Ramos (cell line): ENCODE measurements around the gene COPE.
"Not testable (repeated sequence)": the region's sequence is repeated elsewhere in the genome, so short reads cannot be mapped to it uniquely, and the experiment has no call there.

Source experiments
- in situ Hi-C: fragments of 300-500 bp; cut with MboI; formaldehyde crosslinking; loops from one replicate; pipeline ENCODE4 v1.14.3; 2022; ENCODE audit warnings: low sequenced_read_pairs; ENCODE audit not compliant: unreplicated experiment

Gene COPE

DNA sequence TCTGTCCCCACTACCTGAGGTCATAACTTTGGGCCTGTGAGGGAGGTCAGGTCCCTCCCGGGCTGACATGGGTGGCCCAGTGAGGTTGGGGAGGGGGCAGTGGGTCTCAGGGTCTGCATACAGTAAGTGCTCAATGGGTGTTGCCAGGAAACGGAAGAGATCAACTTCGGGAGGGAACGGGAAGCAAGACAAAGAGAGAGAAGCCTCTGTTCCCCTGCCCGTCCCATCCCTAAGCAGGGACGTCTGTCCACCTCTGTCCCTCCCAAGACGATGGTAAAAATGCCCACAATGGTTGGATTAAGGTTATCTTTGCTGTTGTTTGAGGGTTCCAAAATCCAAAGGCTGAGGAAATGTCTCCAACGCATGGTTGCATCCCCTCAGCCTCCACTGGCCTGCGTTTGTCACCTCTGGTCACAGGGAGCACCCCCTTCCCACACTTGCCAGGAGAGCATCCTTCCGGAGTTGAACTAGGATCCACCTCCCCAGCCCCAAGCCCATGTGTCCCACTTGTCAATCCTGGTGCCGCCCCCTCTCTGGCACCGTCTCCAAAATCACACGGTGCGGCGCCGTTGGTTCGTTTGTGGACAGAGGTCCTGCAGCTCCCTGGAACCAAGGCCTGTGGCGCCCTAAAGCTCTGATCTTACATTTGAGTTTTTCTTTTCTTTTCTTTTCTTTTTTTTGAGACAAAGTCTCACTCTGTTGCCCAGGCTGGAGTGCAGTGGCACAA, 22.6 kb upstream of the COPE start:
- in situ Hi-C loops, result no loop called here

DNA sequence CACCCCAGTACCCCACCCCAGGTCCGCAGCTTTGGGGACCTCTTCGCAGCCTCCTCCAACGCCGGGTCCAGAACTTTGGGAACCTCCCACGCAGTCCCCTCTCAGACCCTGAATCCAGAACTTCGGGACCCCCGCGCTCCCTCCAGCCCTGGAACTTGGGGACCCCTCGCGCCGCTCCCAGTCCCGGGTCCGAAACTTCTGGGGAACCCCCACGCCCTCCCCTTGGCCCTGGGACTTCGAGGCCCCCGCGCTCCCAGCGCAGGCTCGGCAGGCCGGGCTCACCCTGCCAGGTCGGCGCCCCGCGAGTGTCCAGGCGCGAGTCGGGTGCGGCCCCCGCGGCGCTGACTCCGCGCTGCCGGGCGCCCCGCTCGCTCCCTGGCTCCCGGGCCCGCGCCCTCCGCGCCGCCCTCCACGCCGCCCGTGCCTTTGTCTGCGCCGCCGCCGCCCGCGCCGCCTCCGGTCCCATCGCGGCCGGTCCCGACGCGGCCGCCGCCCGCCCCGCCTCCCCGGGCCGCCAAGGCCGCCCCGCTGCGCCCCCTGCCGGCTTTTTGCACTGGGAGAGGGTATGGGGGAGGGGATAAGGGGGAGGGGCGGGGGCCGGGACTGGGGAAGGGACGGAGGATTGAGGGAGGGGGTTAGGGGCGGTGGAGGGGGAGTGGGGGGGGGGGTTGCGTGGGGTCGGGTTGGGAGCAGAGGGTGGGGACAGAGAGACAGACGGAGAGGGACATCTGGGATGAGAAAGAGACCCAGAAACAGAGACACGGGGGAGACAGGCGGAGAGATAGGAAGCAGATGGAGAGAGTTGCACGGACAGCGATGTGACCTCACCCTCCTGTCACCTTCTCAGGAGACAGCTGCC, 21.8 kb upstream of the COPE start, which contains the start of gene HOMER3:
Gene HOMER3 (minus strand): TSS at position 449 of the 859 bp plus-strand sequence. CDS start 2,235 bp downstream, outside the sequence.
- in situ Hi-C loops, result no loop called here

DNA sequence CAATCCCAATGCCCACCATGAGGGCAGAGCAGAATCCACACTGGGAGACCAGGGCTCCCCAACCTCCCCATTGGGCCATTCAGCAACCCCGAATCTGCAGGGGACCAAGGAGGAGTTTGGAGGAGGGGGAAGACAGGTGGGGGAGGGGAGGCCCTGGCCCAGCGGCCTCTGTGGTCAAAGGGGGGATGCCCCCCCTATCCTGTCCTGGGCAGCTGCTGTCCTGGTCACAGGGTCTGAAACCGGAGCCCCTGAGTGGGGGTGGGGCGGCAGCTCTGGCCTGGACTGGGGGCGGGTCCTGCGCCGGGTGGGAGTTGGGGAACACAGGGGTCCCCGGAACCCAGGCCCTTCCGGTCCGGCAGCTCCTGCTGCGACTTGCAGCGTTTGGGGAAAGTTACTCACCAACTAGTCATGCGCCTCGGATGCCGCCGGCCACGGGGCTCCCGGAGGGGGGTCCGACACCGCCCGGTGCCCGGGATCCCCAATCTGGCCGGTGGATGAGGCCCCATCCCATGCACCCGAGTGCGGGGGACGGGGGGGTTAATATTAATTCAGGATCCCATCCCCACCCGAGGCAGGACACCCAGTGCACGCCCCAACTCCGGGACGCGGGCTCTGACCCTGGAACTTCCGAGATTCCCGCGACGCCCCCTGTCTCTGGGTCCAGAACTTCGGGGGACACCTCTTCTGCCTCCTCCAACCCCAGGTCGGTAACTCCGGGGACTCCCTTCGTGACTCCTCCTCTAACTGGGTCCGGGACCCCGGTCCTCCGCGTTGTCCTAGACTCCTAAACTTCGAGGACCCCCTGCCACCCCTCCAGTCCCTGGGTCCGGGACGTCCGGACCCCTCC, 21.0 kb upstream of the COPE start:
- in situ Hi-C loops, result no loop called here

DNA sequence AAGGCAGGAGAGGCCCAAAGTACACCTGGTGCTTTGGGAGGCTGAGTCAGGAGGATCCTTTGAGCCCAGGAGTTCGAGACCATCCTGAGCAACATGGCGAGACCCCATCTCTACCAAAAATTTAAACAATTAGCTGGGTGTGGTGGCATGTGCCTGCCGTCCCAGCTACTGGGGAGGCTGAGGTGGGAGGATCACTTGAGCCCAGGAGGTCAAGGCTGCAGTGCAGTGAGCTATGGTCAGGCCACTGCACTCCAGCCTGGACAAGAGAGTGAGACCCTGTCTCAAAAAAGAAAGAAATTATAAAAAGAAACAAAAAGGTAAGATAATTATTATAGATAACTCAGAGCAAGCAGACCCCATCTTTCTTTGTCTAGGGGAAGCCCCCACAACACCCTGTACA, 20.0 kb upstream of the COPE start:
- in situ Hi-C loops, result no loop called here

DNA sequence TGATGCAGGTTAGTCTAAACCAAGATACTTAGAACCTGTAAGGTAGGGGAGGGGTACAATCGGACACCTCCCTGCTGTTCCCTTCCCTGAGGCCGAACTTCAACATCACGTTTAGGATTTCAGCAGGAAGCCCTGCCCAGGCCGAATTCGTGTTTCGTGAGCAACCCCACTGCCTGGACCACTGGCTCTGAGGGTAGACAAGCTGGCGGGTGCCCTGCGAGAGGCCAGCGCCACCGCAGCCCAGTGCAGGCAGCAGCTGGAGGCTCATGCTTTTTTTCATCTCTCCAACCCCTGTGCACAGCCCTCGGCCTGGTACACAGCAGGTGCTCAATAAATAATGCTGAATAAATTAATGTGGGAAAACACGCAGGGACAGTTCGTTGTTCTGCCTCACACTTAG, 14.1 kb upstream of the COPE start:
- in situ Hi-C loops, result no loop called here

DNA sequence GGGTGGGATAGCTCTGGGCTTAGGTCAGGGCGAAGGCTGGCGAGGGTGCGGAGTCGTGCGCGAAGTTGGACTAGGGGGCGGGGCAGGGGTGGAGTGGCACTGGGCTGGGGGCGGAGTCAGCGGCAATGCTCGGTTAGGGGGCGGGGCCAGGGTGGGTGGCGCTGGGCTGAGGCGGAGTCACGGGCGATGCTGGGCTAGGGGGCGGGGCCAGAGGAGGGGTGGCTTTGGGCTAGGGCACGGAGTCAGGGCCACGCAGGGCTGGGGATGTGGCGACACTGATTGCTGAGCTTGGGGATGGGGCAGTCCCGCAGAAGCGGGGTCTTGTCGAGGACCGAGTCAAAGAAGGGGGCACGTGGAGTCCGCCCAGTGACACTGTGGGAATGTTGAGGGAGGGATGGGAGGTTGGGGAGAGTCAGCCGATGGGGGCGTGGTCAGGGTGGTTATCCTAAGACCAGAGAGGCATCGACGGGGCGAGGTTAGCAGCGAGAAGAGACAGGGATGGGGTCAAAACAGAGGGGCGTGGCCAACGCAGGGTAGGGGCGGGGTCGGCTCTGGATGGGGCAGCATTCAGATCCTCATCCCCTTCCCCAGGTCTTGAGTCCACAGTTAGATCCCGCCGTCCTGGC, 13.1 kb upstream of the COPE start:
- in situ Hi-C loops, result no loop called here

DNA sequence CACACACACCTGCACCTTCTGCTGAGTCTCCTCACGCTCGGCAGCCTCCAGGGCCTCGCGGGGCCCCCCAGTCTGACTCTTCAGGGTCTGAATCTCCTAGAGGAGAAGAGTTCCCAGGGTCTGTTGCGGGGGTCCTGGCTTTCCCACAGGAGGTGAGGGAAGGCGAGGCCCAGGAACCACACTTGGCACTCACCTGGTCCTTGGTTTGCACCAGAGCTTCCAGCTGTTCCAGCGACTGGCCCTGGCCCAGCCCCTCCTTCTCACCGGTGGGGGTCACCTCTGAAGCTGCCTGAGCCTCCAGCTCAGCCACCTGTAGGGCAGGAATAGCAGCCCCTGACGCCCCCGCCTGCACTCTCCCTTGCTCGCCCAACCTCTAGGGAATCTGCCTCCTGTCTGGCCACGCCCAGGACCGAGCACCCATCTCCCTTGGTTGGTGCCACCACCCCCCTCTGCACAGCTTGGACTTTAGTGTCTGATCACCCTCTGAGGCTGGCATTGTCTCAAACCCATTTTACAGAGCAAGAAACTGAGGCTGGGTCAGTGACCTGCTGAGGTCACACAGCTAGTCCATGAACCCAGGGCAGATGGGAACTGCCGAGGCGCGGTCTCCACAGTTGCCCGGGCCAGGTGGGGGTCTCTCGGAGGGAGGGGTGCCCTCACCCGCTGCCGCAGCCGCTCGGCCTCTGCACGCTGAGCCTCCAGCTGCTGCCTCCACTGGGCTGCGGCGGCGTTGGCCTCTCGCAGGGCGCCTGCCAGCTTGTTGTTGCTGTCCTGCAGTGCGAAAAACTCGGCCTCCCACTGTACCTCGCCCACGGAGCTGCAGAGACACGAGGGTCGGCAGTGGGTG, 12.4 kb upstream of the COPE start:
- in situ Hi-C loops, result no loop called here

DNA sequence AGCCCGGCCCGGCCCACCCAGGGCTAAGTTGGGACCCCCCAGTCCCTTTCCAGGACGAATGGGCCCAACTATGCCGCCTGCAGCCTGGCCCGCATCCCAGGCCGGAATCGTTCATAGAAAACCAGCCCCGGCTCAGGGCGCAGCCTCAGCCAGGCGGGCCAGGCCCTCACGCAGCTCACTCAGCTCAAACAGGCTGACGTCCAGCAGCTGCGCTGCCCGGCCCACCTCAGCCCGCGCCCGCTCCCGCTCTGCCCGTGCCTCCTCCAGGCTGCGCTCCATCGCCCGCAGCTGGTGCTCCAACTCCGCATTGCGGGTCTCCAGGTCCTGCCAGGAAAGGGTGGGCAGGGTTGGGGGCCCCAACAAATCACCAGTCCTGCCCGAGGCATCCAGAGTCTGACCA, 10.1 kb upstream of the COPE start:
- in situ Hi-C loops, result no loop called here

DNA sequence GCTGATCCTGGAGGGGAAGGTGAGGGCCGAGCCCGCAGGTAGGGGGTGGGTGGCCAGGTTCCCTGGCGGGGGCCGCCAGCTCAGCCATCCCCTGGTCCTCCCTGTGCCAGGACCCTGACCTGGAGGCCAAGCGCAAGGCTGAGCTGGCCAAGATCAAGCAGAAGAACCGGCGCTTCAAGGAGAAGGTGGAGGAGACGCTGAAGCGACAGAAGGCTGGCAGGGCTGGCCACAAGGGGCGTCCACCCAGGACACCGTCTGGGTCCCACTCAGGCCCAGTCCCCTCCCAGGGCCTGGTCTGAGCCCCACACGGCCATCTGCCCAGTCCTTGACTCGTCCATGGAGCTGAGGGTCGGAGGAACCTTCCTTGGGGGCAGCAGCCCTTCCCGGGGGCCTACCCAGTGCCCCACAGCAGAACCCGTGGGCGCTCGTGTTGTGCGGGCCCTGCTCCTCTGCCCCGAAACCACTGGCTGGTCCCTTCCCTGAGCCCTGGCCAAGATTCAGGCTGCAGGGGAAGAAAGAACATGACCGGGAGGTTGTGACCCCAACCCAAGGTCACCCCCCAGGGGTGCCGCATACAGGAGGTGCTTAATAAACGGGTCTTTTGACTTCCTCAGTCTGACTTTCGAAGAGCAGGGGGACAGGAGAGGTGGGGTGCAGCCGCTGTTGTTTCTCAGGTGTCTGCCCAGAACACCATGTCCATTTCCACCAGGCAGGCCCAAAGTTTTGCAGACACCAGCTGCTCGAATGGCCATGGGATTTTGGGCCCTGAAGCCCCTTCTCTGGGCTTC, 9.0 kb upstream of the COPE start:
- in situ Hi-C loops, result no loop called here

DNA sequence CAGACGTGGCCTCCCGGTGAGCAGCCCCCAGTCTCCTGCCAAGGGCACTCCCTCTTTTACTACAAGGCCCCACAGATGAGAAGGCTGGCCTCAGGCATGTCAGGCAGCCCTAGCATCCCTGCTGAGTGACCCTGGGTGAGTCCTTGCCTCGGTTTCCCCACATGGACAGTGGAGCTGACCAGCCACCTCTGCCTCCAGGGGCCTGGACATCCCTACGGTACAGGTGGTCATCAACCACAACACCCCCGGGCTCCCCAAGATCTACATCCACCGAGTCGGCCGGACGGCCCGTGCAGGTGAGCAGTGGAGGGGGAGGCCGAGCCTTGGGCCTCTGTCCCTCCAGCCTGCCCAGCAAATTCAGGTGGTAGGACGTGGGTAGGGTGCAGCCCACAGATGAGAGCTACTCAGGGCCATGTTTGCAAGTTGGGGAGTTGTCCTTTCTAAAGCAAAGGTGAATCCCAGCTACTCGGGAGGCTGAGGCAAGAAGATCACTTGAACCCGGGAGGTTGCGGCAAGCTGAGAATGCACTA, 5.6 kb upstream of the COPE start:
- in situ Hi-C loops, result no loop called here

DNA sequence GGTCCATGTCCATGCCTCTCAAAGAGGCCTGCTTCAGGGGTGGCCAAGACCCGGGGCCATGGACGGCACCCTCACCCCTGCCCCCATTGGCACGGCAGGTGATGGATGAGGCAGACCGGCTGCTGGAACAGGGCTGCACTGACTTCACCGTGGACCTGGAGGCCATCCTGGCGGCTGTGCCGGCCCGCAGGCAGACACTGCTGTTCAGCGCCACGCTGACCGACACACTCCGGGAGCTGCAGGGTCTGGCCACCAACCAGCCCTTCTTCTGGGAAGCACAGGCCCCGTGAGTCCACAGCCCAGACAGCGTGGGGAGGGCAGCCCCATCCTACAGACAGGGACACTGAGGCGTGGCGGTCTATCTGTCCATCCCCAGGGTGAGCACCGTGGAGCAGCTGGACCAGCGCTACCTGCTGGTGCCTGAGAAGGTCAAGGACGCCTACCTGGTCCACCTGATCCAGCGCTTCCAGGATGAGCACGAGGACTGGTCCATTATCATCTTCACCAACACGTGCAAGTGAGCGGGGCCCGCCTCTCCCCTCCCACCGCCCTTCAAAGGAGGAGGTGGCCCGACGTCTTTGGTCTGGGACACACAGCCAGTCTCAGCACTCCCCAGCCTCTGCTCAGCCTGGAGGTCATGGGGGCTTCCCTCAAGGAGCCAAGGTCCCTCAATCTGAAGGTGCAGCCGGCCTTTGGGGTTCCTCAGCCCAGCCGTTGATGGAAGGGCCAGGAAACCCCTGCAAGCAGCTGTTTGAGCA, 3.2 kb upstream of the COPE start:
- in situ Hi-C loops, result no loop called here

DNA sequence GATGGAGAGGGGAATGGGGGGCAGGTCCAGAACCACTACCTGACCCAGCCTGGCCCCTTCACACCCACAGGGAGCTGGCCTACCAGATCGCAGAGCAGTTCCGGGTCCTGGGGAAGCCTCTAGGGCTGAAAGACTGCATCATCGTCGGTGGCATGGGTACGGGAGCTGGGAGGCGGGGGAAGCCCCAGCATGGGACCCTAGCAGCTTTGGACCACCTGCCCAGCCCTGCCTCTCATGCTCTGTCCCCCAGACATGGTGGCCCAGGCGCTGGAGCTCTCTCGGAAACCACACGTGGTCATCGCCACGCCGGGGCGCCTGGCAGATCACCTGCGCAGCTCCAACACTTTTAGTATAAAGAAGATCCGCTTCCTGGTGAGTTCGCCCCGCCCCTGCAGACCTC, 2.4 kb upstream of the COPE start:
- in situ Hi-C loops, result no loop called here

DNA sequence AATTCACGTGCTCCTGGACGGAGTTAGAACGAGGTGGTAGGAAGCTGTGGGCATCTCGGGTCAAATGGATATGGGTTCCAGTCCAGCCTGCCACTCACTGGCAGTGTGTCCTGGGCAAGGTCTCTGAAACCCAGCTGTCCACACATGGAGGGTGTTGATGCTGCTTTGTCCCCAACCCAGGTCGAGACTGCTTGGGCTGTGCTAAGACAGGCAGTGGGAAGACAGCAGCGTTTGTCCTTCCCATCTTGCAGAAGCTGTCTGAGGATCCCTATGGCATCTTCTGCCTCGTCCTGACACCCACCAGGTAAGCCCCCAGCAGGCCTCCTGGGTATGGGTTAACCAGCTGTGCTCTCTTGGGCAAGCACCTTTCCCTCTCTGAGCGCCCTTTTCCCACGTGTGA, 1.2 kb upstream of the COPE start:
- in situ Hi-C loops, result no loop called here

DNA sequence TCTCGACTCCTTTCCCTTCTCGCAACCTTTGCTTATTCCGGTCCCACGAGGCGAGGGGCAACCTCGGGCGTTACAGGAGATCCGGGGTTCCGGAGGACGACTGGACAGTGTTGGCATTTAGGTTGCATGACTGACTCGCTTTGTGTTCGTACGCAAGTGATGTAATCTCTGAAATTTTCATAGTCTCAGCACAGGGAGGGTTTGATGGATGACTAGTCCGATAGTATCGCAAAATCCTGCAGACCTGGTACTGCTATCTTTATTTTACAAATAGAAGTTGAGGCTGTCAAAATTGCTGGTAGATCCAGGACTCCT, 670 bp upstream of the COPE start:
- in situ Hi-C loops, result no loop called here

DNA sequence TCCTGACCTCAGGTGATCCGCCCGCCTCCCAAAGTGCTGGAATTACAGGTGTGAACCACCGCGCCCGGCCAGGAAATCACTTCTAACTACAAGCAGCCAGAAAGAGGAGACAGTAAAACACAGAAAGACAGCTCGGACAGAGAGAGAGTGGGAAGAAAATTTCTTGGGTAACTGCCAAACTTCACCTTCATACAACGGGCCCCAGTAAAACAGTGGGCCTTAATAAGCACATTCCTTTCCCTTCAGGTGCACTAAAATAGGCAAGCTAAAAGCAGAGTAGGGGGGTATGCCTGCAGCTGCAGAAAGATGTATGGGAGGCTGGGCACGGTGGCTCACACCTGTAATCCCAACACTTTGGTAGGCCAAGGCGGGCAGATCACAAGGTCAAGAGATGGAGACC, 1.6 kb downstream of the COPE start:
- in situ Hi-C loops, result not testable (repeated sequence)

DNA sequence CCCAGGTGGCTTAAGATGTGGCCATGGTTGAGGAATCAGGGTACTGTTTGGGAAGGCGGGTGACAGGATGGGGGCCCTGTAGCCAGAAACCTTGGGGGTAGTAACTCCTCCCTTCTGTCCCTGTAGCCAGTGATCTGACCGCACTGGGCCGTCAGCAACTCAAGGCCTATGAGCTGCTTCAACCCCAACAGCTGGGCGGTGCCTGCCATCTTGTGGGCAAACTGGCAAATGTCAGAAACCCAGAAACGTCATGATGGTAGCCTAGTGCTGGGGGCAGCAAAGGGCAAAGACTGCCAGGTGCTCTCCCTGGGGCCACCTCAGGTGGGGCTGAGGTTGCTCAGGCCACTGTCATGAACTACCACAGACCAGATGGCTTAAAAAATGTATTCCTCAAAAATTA, 3.5 kb downstream of the COPE start:
- in situ Hi-C loops, result no loop called here

DNA sequence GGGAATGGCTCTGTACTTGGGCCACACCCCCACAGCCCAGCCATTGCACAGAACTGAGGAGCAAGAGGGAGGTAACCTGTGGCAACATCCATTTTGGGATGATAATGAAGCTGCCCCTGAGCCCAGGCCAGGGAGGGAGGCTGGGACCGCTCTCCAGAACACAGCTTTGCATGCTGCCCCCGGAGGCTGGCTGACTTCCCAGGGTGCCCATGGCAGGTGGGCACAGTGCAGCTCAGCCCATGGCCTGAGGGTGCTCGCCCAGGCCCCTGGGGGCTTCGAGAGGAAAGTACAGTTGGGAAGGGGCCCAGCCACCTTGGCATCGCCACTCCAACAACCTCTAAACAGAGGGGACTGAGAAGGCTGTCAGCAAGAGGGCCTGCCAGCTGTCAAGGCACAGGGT, 5.7 kb downstream of the COPE start:
- in situ Hi-C loops, result no loop called here

DNA sequence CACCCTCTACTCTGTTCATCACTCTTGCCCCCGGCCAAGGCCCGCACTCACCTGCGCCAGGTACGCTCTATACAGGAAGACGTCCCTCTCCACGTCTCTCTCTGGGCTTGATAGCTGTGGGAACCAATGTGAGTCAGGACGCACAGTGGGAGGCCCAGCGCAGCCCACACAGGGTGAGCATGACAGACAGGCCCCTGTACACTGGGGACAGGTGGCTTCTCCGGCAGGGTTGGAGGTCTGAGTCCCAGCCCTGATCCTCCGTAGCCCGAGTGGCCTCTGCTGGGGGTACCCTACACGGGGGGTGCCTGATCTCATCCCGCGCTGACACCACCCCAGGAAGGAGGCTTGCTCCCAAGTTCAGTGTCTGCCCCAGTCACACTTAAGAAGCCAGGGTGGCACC, 6.3 kb downstream of the COPE start:
- in situ Hi-C loops, result no loop called here
